Esophagus muscularis mucosa (tissue), 3 donors: ENCODE data around the gene EP400.

ENCODE experiments used
- CTCF ChIP-seq, 3 experiments: fragments of 200-600 bp in 2 of 3; fragments of 450-650 bp in 1 of 3; sonication (generic) in 2 of 3; IDR thresholded peaks; one replicate each; pipeline ENCODE4 v1.5.1; 2017 to 2019; ENCODE audit warnings: antibody characterized with exemption in 3 of 3, mild to moderate bottlenecking in 2 of 3, moderate library complexity in 1 of 3
- POLR2A ChIP-seq: fragments of 450-650 bp; IDR thresholded peaks from one replicate; pipeline ENCODE4 v1.6.1; 2017; ENCODE audit warnings: antibody characterized with exemption, moderate library complexity, mild to moderate bottlenecking, low read depth
- POLR2AphosphoS5 ChIP-seq, 2 donors: sonication (generic); formaldehyde crosslinking; IDR thresholded peaks; one replicate each; pipeline ENCODE4 v1.6.1; 2017; ENCODE audit warnings: antibody characterized with exemption in 2 of 2

GRCh38 chr12:131950182-131950913 lies 606 bp downstream of the EP400 start:
- TF ChIP-seq CTCF (IDR thresholded peaks at IDR 0.05) (no peak), POLR2A (no peak), POLR2AphosphoS5 (IDR thresholded peaks at IDR 0.05) (no peak)
